ENCODE results near the gene CHRM4. TPM values are rescaled to one million over a fixed set of nuclear protein-coding genes. Genes with fewer than 3 reads are reported as not detected.

The CHRM4 gene
- total RNA-seq, 1 donor = not detected

GRCh38 chr11:46429717-46430116 is 38.1 kb upstream of the CHRM4 start:
- DNase-seq (ENCODE audit: low read depth) = no peak

GRCh38 chr11:46427364-46427763 is 35.8 kb upstream of the CHRM4 start:
- TF ChIP-seq CTCF (IDR thresholded peaks at IDR 0.05; ENCODE audit: insufficient read depth, low read length) = no peak
- no peak overlapping the region for H3K4me3 ChIP-seq (ENCODE audit: low read depth, low read length)
- no peak for DNase-seq (ENCODE audit: low read depth)

More at GRCh38 chr11:46429717-46430116, 38.1 kb upstream of the CHRM4 start:
- no peak overlapping the region for H3K4me3 ChIP-seq (ENCODE audit: low read depth, low read length)
- no peak for TF ChIP-seq CTCF (IDR thresholded peaks at IDR 0.05; ENCODE audit: insufficient read depth, low read length)

- H3K4me3 ChIP-seq (ENCODE audit: low read depth, low read length) = no peak overlapping the region
- no peak for DNase-seq (ENCODE audit: low read depth)
- no peak for TF ChIP-seq CTCF (IDR thresholded peaks at IDR 0.05; ENCODE audit: insufficient read depth, low read length)
Observed at GRCh38 chr11:46426233-46426991, 34.8 kb upstream of the CHRM4 start.

GRCh38 chr11:46422588-46422987 is 31.0 kb upstream of the CHRM4 start:
- DNase-seq (ENCODE audit: low read depth) = no peak
- H3K4me3 ChIP-seq (ENCODE audit: low read depth, low read length) = no peak overlapping the region
- no peak for TF ChIP-seq CTCF (IDR thresholded peaks at IDR 0.05; ENCODE audit: insufficient read depth, low read length)

- H3K4me3 ChIP-seq (ENCODE audit: low read depth, low read length) = no peak overlapping the region
- no peak for TF ChIP-seq CTCF (IDR thresholded peaks at IDR 0.05; ENCODE audit: insufficient read depth, low read length)
- no peak for DNase-seq (ENCODE audit: low read depth)
Observed at GRCh38 chr11:46421257-46421880, 29.8 kb upstream of the CHRM4 start.

- DNase-seq (ENCODE audit: low read depth) = no peak
- H3K4me3 ChIP-seq (ENCODE audit: low read depth, low read length) = no peak overlapping the region
- no peak for TF ChIP-seq CTCF (IDR thresholded peaks at IDR 0.05; ENCODE audit: insufficient read depth, low read length)
Observed at GRCh38 chr11:46420513-46420912, 28.9 kb upstream of the CHRM4 start.

Measured in fibroblast of the aortic adventitia (primary cell).